Smooth muscle cell (in vitro differentiated cells): ENCODE measurements around the gene LONP2. TPM values are rescaled to one million over a fixed set of nuclear protein-coding genes. Genes with fewer than 3 reads are reported as not detected.

Source experiments
- DNase-seq: peaks from one replicate; lab custom pipeline; 2025; ENCODE audit not compliant: unreplicated experiment; lab: John Stamatoyannopoulos, UW
- H2AFZ ChIP-seq: fragments of 200-600 bp; sonication (generic); 2 replicates; pipeline ENCODE4 v1.6.0; 2016; ENCODE audit warnings: antibody characterized with exemption, low read depth, mild to moderate bottlenecking
- H3F3A ChIP-seq: fragments of 200-600 bp; sonication (generic); 2 replicates; pipeline ENCODE4 v1.6.0; 2017; ENCODE audit warnings: antibody characterized with exemption, low read depth
- H3K27ac ChIP-seq: fragments of 200-600 bp; sonication (generic); 2 replicates; pipeline ENCODE4 v1.5.1; 2016; ENCODE audit warnings: low read depth, mild to moderate bottlenecking
- H3K27me3 ChIP-seq: fragments of 200-600 bp; sonication (generic); 2 replicates; pipeline ENCODE4 v1.6.1; 2016; ENCODE audit warnings: low read depth, mild to moderate bottlenecking
- H3K36me3 ChIP-seq: fragments of 200-600 bp; sonication (generic); 2 replicates; pipeline ENCODE4 v1.5.1; 2016; ENCODE audit warnings: low read depth
- H3K4me1 ChIP-seq: fragments of 200-600 bp; sonication (generic); 2 replicates; pipeline ENCODE4 v1.5.1; 2016; ENCODE audit warnings: low read depth
- H3K4me2 ChIP-seq: fragments of 200-600 bp; sonication (generic); 2 replicates; pipeline ENCODE4 v1.6.0; 2016; ENCODE audit warnings: mild to moderate bottlenecking
- H3K4me3 ChIP-seq: fragments of 200-600 bp; sonication (generic); 2 replicates; pipeline ENCODE4 v1.5.1; 2016; ENCODE audit warnings: mild to moderate bottlenecking
- H3K79me2 ChIP-seq: fragments of 200-600 bp; sonication (generic); 2 replicates; pipeline ENCODE4 v1.6.0; 2016; ENCODE audit warnings: low read depth, mild to moderate bottlenecking
- H3K9ac ChIP-seq: fragments of 200-600 bp; sonication (generic); 2 replicates; pipeline ENCODE4 v1.6.0; 2016; ENCODE audit warnings: low read depth
- H3K9me3 ChIP-seq: fragments of 200-600 bp; sonication (generic); replicated peaks from 2 replicates; pipeline ENCODE4 v1.5.1; 2016; ENCODE audit warnings: low read depth
- H4K20me1 ChIP-seq: fragments of 200-600 bp; sonication (generic); 2 replicates; pipeline ENCODE4 v1.6.0; 2016; ENCODE audit warnings: low read depth
- WGBS: methylation state at CpG from one replicate; pipeline ENCODE4 v1.1.7; 2016; ENCODE audit warnings: low lambda C conversion rate; 5-methylcytosine and 5-hydroxymethylcytosine counted together
- polyA plus RNA-seq: library from polyadenylated mRNA; unstranded; fragments of >200 nt; fragmentation: Nextera tagmentation; extraction: Ambion mirVana; gene quantifications from 2 replicates; pipeline ENCODE4 v1.2.1, GENCODE V29; 2016
- total RNA-seq: library from RNA; depleted of rRNA; stranded (reverse); fragments of >200 nt; gene quantifications from 2 replicates; pipeline ENCODE4 v1.2.3, GENCODE V29; 2014
- TF ChIP-seq, protein P1 (sequence below): fragments of 200-600 bp; sonication (generic); IDR thresholded peaks from 2 replicates; pipeline ENCODE4 v1.5.1; 2017; ENCODE audit warnings: borderline replicate concordance, mild to moderate bottlenecking, antibody characterized with exemption; ENCODE audit not compliant: insufficient read depth, poor library complexity, severe bottlenecking

LONP2 gene
- total and polyA plus RNA-seq, 2 experiments from 2014 or later = 30.4 to 37.4 TPM

DNA sequence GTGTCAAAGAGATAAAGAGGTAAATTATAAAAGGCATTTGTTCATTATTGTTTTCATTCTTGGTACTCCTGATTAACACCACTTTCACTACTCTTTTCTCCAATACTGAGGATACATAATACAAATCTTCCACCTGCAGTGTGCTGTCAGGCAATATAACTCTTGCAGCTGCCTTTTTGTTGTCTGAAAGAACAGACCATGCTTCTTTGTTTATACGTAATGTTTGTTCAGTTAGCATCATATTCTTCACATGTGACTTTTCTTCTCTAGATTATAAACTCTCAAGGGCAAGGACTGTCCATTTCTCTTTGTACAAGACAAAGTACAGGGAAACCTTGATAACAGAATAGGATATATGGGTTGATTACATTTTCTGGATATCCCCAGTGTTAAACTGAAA is 17.5 kb downstream of the LONP2 start:
- 100% methylated on average over 1 of the region's 1 CpG for whole genome bisulfite sequencing
- H3K79me2 ChIP-seq = no peaks in the 10 kb centered on the region
- H4K20me1 ChIP-seq = peaks cover 11% of the 10 kb centered on the region
- H3K4me2 ChIP-seq = no peak overlapping the region
- no peak for DNase-seq
- no peaks in the 10 kb centered on the region for H3K27me3 ChIP-seq
- H3K9me3 ChIP-seq = no peaks in the 10 kb centered on the region
- H3K27ac ChIP-seq = no peak overlapping the region
- TF ChIP-seq, protein P1, sequence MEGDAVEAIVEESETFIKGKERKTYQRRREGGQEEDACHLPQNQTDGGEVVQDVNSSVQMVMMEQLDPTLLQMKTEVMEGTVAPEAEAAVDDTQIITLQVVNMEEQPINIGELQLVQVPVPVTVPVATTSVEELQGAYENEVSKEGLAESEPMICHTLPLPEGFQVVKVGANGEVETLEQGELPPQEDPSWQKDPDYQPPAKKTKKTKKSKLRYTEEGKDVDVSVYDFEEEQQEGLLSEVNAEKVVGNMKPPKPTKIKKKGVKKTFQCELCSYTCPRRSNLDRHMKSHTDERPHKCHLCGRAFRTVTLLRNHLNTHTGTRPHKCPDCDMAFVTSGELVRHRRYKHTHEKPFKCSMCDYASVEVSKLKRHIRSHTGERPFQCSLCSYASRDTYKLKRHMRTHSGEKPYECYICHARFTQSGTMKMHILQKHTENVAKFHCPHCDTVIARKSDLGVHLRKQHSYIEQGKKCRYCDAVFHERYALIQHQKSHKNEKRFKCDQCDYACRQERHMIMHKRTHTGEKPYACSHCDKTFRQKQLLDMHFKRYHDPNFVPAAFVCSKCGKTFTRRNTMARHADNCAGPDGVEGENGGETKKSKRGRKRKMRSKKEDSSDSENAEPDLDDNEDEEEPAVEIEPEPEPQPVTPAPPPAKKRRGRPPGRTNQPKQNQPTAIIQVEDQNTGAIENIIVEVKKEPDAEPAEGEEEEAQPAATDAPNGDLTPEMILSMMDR = no peak
- no peaks in the 10 kb centered on the region for H3K4me1 ChIP-seq
- H3K4me3 ChIP-seq = no peak overlapping the region
- H3K36me3 ChIP-seq = peaks cover 39% of the 10 kb centered on the region
- H3K9ac ChIP-seq = no peak overlapping the region
- no peak overlapping the region for H2AFZ ChIP-seq
- H3F3A ChIP-seq = no peaks in the 10 kb centered on the region

DNA sequence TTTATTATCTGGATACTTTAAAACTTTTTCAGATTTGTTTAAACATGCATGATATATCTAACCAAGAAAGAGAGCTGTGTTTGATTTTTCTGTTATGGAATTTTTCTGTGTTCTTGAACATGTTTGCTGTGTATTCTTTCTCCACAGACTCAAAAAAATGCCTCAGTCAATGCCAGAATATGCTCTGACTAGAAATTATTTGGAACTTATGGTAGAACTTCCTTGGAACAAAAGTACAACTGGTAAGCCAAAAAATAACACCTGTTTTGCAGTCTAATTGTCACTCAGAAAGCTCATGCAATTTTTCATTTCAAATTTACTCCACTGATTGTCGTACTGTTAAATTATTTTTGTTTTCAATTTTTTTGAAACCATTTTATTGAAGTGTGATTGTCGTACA is 18.5 kb downstream of the LONP2 start:
- Histone ChIP-seq H2AFZ (no peak overlapping the region), H3K4me3 (no peak overlapping the region), H3K9ac (no peak overlapping the region), H3K36me3 (peaks cover 39% of the 10 kb centered on the region), H3K27ac (no peak overlapping the region), H3K27me3 (no peaks in the 10 kb centered on the region), H4K20me1 (peaks cover 6% of the 10 kb centered on the region), H3K79me2 (no peaks in the 10 kb centered on the region), H3K4me1 (no peaks in the 10 kb centered on the region), H3F3A (no peaks in the 10 kb centered on the region), H3K4me2 (no peak overlapping the region), H3K9me3 (no peaks in the 10 kb centered on the region)
- 96% methylated on average over 2 of the region's 2 CpGs for WGBS
- TF ChIP-seq, protein P1 = no peak
- no peak for DNase-seq

DNA sequence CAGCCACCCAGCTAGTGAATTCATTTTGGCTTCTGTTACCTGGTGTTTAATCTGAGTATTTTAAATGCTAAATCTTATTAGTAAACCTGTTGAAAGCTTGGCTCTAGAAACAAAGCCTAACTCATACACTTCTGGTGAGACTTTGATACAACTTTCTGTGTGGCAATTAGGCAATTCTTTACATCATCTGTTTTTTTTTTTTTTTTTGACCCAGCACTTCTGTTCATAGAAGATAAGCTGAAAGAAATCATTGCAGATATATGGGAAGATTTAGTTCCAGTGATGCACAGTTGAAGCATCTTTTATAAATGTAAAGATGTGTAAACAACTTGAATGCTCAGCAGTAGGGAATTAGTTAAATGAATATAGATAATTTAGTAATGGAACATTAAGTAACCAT is 24.9 kb downstream of the LONP2 start:
- H3F3A ChIP-seq = no peaks in the 10 kb centered on the region
- H3K79me2 ChIP-seq = peaks cover 9% of the 10 kb centered on the region
- H3K9me3 ChIP-seq = no peaks in the 10 kb centered on the region
- H3K4me3 ChIP-seq = no peak overlapping the region
- DNase-seq = no peak
- no peak overlapping the region for H3K27ac ChIP-seq
- TF ChIP-seq, protein P1 = no peak
- H3K4me2 ChIP-seq = no peak overlapping the region
- no peaks in the 10 kb centered on the region for H3K4me1 ChIP-seq
- H3K36me3 ChIP-seq = no peaks in the 10 kb centered on the region
- no peak overlapping the region for H2AFZ ChIP-seq
- H3K9ac ChIP-seq = no peak overlapping the region
- H4K20me1 ChIP-seq = peaks cover 32% of the 10 kb centered on the region
- H3K27me3 ChIP-seq = no peaks in the 10 kb centered on the region

DNA sequence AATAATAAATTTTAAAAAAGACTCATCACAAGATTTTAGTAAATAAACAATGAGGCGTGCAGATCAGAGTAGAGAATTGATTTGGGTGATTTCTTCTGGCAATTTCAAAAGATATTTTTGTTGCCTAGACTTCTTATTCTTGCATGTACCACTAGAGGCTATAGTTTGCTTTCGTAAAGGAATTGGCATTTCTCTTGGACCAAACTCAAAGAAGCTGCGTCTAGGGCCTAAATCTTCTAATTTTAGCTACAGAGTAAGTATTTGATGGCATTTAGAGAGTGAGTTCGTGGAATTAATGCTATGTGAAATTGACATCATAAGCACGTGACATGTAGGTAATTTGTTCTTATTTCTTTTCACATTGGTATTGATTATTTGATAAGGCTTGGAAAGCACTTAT is 27.6 kb downstream of the LONP2 start:
- TF ChIP-seq, protein P1 = no peak
- Histone ChIP-seq H3K4me1 (no peaks in the 10 kb centered on the region), H2AFZ (no peak overlapping the region), H4K20me1 (peaks cover 44% of the 10 kb centered on the region), H3K4me3 (no peak overlapping the region), H3K4me2 (no peak overlapping the region), H3F3A (no peaks in the 10 kb centered on the region), H3K27me3 (no peaks in the 10 kb centered on the region), H3K27ac (no peak overlapping the region), H3K9me3 (no peaks in the 10 kb centered on the region), H3K9ac (no peak overlapping the region), H3K79me2 (peaks cover 9% of the 10 kb centered on the region), H3K36me3 (peaks cover 6% of the 10 kb centered on the region)
- WGBS = 95% methylated on average over 5 of the region's 5 CpGs
- DNase-seq = no peak
